HuH-7 (cell line): ENCODE results near the gene RUBCN.
"Not testable (repeated sequence)": the region's sequence is repeated elsewhere in the genome, so short reads cannot be mapped to it uniquely, and the experiment has no call there.

Experiments
- DNase-seq: peaks from one replicate; pipeline ENCODE4 v3.0.0; 2011; ENCODE audit warnings: low spot score

The RUBCN gene

DNA sequence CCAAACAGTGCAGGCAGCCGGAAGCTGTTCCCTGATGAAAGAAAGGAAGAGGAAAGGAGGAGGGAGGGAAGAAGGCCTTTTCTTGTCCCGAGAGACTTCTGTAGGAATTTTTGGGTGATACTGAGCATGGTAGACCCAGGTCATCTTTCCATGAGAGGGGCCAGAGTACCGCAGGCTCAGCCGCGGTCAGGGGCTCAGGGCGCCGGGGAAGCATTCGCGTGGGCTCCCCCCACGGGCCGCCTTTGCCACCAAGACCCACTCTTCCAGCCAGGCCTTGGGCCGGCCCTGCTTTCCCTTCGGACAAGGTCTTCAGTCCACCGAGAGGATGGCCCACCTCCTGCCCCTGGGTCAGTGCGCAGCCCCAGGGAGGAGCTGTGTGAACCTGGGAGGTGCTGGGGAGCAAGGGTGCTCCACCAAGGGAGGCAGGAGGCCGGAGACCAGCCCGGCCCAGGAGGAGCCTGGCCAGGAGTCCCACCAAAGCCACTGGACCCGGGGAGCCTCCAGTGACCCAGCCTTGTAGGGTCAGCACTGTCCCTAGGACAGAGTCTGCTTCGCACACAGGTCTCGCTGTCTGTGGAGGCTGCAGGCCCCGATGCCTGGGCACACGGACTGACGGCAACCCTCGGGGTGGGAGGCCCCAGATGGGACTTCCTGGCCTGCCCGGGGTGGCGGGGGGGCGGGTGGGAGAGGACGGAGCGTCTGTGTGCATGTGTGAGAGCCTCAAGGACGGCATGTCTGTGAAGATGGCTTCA, 79.0 kb downstream of the RUBCN start:
- not testable (repeated sequence) for DNase-seq

DNA sequence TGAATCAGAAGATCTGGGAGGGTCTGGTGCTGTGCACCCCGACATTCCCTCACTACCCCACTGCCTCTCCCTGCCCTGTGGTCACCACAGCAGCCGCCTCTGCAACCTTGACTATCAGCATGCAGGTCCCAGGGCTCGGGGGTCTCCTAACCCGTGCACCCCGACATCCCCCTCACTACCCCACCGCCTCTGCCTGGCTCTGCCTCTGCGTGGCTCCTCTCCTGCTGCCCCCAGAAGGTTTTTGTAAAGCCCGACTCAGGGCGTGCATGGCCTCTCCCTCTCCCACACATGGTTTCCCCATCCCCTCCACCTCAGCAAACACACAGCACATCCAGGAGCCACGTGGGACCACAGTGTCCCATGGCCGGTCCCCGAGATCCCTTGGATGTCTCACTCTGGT, 79.7 kb downstream of the RUBCN start:
- not testable (repeated sequence) for DNase-seq

DNA sequence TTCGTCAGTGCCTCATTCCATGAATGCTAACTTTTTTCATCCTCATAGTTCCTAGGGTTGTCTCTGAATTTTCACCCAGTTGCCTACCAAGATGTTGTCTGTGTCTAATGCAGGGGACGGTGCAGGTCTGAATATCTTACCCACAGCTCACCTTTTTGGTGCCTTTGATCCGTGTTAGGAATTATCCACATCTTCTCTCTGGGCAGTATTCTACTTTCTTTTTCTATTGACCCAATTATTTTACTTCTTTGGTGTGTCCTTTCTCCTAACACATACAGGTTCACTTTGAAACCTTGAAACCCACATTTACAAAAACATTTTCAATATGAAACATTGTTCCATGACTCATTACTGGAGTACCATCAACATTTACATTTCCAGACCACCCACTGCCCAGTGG, 80.6 kb downstream of the RUBCN start:
- DNase-seq: not testable (repeated sequence)

DNA sequence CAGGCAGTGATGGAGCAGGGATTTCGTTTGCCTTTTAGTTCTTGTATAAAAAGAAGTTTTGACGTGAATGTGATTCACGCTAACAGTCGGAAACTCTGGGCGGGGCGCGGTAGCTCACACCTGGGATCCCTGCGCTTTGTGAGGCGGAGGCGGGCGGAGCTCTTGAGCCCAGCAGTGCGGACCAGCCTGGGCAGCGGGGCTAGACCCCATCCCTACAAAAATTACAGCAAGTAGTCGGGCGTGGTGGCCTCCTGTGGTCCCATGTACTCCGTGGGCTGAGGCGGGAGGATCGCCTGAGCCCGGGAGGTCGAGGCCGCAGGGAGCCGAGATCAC, 81.7 kb downstream of the RUBCN start:
- DNase-seq: not testable (repeated sequence)

DNA sequence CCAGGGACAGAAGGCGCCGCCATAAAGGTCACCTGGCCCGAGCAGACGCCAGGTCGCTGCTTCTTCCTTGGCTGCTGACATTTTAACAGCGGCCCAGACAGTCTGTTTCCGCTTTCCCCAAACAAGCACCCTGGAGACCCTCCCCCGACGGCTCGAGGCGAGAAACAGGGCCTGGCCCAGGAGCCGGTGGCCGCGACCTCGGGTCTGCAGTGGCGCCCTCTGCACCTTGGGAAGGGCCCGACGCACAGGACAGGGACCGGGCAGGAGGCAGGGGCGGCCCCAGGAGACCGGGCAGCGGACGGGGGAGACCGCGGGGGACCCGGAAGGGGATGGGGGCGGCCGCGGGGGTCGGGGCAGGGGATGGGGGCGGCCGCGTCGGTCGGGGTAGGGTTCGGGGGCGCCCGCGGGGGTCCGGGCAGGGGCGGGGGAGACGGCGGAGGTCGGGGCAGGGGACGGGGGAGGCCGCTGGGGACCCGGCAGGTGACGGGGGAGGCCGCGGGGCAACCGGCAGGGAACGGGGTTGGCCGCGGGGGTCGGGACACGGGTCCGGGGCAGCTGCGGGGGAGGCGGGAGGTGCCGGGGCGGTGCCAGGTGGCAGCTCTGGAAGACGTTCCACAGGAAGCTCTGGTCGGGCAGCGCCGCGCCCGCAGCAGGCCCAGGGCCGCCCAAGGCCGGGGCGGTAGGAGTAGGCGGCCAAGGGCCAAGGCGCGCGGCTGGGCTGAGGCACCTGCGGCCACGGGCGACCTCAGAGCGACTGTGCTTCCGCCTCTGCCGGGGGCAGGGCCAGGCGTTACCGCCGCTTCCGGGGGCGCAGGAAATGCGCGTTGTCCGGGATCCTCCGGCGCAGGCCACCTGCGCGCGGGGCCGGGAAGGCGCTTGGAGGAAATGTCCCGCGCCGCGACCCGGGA, 82.4 kb downstream of the RUBCN start:
- not testable (repeated sequence) for DNase-seq

DNA sequence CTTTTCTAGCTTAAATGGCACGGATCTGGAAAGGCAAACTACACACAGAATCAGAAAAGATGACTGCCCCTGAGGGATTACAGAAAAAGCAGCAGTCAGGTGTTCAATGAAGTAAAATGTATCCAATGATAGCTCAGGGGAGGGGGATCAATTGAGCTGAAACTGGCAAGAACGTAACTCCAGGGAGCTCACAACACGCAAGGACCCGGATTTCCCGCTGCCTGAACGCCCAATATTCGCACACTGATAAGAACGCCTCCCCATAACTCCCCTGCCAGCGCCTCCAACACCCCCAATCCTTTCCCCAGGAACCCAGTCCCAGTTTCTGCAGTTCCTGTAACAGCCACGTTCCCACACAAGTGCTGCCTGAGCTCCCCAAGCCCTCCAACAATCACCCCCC, 83.8 kb downstream of the RUBCN start:
- DNase-seq: not testable (repeated sequence)

DNA sequence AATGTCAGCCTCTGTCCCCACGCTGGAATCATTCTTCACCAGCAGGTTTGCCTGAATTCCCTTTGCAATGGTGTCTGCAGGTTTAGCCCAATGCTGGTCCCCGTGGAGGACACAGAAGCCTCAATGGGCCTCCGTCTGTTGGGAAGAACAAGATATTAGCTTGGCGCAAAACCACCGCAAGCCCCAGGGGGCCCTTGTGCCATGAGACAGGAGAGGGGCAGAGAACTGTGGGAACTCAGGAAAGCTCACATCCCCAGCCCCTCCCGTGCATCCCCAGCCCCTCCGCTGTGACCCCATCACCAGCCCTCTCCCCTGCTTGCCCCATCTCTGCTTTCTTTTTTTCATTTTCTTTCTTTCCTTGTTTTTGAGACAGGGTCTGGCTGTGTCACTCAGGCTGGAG, 89.1 kb downstream of the RUBCN start:
- not testable (repeated sequence) for DNase-seq

DNA sequence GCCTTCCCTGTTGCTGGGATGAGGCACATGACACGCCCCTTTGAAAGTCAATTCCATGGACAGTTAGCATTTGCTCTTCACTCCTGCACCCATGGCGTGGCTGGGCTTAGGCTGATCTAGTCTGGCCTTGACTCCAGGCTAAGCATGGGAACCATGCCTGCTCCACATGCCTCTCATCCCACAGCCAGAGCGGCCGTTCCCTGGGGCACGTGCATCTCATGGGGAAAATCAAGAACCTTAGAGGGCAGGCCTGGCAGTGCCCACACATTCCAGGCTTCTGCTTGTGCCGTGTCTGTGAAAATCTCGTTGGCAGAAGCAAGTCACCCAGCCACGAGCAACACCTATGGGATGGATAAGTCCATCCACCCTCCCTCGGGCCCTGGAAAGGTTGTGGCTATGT, 89.5 kb downstream of the RUBCN start:
- DNase-seq: not testable (repeated sequence)

DNA sequence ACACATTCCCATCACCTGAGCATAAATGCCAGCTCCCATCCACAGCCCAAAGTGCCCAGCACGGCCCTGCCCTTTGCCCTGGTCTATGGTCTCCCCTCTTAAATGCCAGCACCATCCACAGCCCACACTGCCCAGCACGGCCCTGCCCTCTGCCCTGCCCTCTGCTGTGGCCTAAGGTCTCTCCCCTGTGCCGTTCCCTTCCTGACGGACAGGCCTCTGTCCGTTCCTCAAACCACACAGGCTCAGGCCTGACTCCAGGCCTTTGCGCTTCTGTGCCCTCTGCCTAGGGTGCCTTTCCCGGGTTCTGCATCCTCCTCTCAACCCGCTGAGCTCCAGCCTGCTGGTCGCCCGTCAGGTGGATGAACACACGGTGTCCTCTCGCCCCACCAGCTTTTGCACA, 90.4 kb downstream of the RUBCN start:
- not testable (repeated sequence) for DNase-seq

DNA sequence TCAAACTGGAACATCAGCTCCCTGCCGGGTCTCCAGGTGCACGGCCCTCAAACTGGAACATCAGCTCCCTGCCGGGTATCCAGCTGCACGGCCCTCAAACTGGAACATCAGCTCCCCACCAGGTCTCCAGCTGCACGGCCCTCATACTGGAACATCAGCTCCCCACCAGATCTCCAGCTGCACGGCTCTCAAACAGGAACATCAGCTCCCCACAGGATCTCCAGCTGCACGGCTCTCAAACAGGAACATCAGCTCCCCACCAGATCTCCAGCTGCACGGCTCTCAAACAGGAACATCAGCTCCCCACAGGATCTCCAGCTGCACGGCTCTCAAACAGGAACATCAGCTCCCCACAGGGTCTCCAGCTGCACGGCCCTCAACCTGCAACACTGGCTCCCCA, 99.1 kb downstream of the RUBCN start:
- not testable (repeated sequence) for DNase-seq

DNA sequence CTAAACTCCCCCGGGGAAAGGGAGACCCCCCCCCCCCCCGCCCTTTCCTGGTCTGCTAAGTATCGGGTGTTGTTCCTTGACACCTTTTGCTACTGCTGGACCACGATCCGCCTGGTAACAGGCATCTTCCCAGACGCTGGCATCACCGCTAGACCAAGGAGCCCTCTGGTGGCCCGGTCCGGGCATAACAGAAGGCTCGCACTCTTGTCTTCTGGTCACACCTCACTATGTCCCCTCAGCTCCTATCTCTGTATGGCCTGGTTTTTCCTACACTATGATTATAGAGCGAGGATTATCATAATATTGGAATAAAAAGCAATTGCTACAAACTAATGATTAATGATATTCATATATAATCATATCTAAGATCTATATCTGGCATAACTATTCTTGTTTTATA, 104.7 kb downstream of the RUBCN start:
- DNase-seq: not testable (repeated sequence)

DNA sequence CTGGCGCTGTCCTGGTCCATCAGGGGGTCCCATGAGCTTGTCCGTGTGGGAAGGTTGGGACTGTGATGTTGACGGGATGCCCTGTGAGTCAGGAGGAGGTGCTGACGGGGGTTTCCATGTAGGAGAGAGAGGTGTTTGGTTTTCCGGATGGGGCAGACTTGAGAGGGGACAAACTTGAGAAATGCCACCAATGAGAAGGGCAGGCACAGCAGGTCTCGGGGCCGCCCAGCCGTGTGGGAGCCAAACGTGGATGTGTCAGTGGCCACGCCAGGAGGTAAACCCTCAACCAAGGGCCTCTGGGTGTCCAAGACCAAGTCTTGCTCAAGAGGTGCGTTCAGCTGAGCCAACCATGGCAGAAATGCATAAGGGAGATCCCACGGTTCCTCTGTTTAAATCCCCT, 105.9 kb downstream of the RUBCN start:
- DNase-seq: not testable (repeated sequence)

DNA sequence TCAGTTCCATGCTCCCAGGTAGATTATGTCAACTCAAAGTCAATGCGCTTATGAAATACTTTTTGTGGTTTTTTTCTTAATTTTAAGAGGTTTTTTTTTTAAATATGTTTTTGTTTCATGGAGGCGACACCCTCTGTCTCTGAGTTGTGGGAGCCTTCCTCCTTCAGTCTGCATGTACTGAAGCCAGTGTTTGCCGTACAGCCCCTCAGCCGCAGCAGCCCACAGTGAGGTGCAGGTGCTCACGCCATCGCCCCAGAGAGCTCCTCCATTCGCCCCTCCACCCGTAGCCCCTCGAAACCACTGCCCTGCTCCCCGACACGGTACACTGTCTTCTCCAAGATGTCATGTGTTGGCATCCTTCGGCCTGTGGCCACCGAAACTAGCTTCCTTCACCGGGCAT, 107.4 kb downstream of the RUBCN start:
- DNase-seq: not testable (repeated sequence)

DNA sequence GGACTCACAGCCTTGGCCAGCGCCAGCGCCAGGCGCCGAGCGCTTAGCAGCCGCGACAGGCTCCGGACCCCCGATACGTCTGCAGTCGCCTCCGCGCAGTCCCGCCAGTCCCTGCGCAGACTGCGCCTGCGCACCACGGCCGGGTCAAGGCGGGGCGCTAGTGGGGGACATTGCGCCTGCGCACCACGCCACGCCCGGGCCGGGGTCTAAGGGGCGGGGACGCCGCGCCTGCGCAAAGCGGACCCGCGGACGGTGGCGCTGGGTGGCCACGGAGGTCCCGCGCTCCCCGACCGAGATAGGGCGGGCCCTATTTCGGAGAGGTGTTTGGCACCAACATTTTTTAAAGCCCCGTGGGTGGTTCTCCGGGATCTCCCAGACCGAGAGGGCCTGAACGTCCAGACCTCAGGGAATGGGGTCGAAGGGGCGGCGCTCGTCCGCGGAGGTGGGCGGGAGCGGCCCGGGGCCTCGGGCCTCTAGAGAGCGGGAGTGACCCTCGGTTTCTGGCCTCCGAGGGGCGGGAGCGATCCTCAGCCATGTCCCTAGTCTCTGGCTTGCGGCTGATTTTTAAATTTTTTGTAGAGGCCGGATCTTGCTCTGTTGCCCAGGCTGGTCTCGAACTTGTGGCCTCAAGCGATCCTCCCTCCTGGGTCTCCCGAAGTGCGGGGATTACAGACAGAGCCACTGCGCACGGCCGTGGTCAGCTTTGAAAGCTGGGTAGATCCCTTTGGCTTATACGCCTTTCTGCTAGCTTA, 108.8 kb downstream of the RUBCN start:
- DNase-seq: not testable (repeated sequence)

DNA sequence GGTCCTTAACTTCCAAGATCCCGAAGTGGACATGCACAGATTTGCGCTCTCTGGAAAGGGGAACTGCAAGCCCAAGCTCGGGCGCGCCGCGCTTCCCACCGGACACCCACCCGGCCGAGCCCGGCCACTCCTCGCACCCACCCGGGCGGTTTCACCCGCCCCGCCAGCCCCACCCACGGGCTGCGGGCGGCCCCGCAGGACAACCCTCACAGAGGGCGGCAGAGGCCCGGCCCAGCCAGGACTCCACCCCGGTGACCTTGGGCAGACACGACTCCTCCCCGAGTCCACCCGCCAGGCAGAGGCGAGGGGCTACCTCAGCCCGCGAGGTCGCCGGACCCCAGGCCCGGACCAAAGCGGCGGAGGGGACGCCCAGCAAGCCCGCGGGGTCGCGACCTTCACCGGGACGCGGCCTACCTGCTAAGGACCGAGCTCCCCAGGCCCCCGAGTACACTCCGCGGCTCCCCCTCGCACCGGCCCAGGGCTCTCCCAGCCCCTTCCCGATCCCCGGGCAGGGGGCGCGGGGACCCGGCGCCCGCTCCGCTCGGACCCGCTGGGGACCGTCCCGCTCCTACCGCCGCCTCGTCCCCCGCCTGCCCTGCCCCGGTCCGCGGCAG, 109.4 kb downstream of the RUBCN start:
- DNase-seq: not testable (repeated sequence)

DNA sequence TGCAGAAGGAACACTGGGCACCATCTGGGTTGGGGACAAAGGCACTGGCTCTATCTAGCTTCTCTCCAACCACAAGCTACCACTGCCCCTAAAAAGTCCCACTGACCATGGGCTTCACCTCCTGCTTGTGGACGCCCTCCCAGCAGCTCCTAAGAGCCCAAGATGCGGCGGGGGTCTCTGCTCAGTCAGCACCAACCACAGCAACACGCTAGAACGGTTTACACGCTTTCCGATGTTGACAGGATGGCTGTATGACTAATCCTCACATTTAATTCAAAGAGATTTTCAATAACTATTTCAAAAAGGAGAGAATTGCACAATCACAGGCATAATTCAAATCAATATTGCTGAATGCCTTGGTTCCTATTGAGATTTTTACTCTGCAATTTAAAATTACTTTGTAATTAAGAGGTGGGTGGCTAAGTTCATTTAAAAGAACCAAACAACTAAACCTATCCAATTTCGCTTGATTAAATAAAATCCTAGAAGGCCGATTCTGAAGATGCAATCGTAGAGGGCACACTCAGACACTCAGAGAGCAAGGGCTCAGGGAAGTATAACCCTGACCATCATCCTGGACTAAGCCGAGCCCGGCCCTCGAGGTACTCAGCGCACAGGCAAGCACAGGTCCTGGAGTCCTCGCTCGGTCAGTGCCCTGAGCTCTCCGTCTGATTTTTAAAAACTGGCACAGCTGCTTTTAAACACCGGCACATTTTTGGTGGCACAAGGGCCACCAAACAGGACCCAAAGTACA, 110.1 kb downstream of the RUBCN start:
- not testable (repeated sequence) for DNase-seq

DNA sequence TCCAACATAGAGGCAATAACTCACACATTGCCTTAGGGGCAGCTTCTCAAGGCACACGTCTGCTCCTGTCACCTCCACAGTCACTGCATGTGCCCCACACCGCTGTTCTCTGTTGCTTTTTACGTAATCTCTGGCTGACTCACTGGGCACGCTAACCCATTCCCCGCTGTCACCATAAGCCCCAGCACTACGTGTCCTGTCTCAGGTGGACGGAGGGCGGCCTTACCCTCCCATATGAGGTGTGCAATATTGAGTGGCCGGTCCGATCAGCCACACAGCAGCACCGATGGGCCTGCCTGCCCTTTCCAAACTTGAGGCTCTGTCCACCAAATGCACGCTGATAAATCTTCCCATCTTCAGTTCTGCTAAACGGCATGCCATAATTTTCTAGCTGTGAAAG, 115.2 kb downstream of the RUBCN start:
- not testable (repeated sequence) for DNase-seq
